ENCODE data around the gene STH.

DNA sequence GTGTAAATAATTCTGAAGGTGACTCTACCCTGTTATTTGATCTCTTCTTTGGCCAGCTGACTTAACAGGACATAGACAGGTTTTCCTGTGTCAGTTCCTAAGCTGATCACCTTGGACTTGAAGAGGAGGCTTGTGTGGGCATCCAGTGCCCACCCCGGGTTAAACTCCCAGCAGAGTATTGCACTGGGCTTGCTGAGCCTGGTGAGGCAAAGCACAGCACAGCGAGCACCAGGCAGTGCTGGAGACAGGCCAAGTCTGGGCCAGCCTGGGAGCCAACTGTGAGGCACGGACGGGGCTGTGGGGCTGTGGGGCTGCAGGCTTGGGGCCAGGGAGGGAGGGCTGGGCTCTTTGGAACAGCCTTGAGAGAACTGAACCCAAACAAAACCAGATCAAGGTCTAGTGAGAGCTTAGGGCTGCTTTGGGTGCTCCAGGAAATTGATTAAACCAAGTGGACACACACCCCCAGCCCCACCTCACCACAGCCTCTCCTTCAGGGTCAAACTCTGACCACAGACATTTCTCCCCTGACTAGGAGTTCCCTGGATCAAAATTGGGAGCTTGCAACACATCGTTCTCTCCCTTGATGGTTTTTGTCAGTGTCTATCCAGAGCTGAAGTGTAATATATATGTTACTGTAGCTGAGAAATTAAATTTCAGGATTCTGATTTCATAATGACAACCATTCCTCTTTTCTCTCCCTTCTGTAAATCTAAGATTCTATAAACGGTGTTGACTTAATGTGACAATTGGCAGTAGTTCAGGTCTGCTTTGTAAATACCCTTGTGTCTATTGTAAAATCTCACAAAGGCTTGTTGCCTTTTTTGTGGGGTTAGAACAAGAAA is 5.1 kb downstream of the STH start:
- TF ChIP-seq CHD2 (IDR thresholded peaks at IDR 0.05; ENCODE audit: low read length, partially characterized antibody) (no peak), POLR2AphosphoS2 (conservative IDR thresholded peaks at IDR 0.05; ENCODE audit: low read length) (no peak)
- TF ChIP-seq, protein P1, sequence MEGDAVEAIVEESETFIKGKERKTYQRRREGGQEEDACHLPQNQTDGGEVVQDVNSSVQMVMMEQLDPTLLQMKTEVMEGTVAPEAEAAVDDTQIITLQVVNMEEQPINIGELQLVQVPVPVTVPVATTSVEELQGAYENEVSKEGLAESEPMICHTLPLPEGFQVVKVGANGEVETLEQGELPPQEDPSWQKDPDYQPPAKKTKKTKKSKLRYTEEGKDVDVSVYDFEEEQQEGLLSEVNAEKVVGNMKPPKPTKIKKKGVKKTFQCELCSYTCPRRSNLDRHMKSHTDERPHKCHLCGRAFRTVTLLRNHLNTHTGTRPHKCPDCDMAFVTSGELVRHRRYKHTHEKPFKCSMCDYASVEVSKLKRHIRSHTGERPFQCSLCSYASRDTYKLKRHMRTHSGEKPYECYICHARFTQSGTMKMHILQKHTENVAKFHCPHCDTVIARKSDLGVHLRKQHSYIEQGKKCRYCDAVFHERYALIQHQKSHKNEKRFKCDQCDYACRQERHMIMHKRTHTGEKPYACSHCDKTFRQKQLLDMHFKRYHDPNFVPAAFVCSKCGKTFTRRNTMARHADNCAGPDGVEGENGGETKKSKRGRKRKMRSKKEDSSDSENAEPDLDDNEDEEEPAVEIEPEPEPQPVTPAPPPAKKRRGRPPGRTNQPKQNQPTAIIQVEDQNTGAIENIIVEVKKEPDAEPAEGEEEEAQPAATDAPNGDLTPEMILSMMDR (IDR thresholded peaks at IDR 0.05), result no peak
- TF ChIP-seq, protein P2, sequence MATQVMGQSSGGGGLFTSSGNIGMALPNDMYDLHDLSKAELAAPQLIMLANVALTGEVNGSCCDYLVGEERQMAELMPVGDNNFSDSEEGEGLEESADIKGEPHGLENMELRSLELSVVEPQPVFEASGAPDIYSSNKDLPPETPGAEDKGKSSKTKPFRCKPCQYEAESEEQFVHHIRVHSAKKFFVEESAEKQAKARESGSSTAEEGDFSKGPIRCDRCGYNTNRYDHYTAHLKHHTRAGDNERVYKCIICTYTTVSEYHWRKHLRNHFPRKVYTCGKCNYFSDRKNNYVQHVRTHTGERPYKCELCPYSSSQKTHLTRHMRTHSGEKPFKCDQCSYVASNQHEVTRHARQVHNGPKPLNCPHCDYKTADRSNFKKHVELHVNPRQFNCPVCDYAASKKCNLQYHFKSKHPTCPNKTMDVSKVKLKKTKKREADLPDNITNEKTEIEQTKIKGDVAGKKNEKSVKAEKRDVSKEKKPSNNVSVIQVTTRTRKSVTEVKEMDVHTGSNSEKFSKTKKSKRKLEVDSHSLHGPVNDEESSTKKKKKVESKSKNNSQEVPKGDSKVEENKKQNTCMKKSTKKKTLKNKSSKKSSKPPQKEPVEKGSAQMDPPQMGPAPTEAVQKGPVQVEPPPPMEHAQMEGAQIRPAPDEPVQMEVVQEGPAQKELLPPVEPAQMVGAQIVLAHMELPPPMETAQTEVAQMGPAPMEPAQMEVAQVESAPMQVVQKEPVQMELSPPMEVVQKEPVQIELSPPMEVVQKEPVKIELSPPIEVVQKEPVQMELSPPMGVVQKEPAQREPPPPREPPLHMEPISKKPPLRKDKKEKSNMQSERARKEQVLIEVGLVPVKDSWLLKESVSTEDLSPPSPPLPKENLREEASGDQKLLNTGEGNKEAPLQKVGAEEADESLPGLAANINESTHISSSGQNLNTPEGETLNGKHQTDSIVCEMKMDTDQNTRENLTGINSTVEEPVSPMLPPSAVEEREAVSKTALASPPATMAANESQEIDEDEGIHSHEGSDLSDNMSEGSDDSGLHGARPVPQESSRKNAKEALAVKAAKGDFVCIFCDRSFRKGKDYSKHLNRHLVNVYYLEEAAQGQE (IDR thresholded peaks at IDR 0.05), result no peak

All from A549 (cell line).